Measurements from ENCODE around the gene RPP25L. TPM values are rescaled to one million over a fixed set of nuclear protein-coding genes. Genes with fewer than 3 reads are reported as not detected.

The RPP25L gene
- total RNA-seq, 1 experiment from 2014 or later, result 51.1 TPM

DNA sequence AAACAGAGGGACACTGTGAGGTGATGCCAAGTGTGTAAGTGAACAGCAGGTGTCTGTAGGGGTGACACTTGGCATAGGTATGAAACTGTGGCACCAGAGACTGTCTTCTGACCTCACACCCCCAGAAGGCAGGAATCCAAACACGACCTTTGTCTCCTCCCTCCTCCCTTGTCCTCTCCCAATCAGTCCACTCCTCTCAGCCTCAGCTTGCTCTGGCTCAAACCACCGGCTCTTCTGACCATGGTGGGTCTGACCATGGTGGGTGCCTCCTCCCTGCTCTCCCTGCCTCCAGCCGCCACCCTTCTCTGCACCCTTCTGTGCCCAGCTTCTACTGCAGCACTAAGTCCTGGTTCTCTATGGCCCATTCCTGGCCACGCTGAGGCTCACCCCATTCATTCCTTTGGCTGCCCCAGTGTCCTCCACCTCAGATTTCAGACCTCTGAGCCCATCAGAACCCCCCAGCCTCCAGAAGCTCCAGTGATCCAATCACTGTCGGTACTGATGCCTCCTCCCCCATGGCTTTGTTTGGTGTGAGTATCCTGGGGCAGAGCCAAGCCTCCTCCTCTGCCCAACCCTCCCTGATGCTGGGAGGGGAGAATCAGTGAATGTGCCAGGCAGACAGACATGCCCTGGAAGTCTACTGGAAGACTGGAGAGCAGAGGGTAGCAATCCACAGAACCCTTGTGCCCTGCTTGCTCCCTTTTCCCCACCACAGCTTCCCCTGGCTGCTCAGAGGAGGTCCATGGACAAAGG lies 18.7 kb upstream of the RPP25L start:
- H3K9me3 ChIP-seq (ENCODE audit: control insufficient read depth in 1 of 2, insufficient read depth in 1 of 2, low read depth in 1 of 2, low read length in 2 of 2), result no peaks in the 10 kb centered on the region
- H3K9ac ChIP-seq (ENCODE audit: low read length), result no peak overlapping the region
- RAD21 ChIA-PET (ENCODE audit: low non-redundant PET in 1 of 2, low total read pairs in 2 of 2, uncharacterized antibody in 2 of 2, unreplicated experiment in 2 of 2), result no interaction called here
- H3K4me3 ChIP-seq (replicated peaks in 1 of 2; ENCODE audit: low read depth in 1 of 2, low read length in 2 of 2), result no peak overlapping the region
- H2AFZ ChIP-seq (ENCODE audit: low read depth, low read length, poor library complexity, severe bottlenecking), result no peak overlapping the region
- DNase-seq (ENCODE audit: low read depth, low spot score), result no peak
- H3K27me3 ChIP-seq (ENCODE audit: insufficient read depth, low read length), result peaks cover 8% of the 10 kb centered on the region; the same call in 1 of the 2 replicates
- H3K36me3 ChIP-seq (ENCODE audit: control insufficient read depth in 1 of 2, insufficient read depth in 2 of 2, low read length in 2 of 2), result peaks cover 0 to 9% of the 10 kb centered on the region in 2 experiments; a peak in 2 of 4 replicates
- no peak for TF ChIP-seq SRF (IDR thresholded peaks at IDR 0.05; ENCODE audit: low read depth)
- no peak for TF ChIP-seq JUND (IDR thresholded peaks at IDR 0.05)
- no peak for TF ChIP-seq SP1 (IDR thresholded peaks at IDR 0.05; ENCODE audit: low read depth)
- no peak for TF ChIP-seq RAD21 (IDR thresholded peaks at IDR 0.05; ENCODE audit: low read depth)
- no peak for TF ChIP-seq EZH2 (IDR thresholded peaks at IDR 0.05)
- TF ChIP-seq, protein P1, sequence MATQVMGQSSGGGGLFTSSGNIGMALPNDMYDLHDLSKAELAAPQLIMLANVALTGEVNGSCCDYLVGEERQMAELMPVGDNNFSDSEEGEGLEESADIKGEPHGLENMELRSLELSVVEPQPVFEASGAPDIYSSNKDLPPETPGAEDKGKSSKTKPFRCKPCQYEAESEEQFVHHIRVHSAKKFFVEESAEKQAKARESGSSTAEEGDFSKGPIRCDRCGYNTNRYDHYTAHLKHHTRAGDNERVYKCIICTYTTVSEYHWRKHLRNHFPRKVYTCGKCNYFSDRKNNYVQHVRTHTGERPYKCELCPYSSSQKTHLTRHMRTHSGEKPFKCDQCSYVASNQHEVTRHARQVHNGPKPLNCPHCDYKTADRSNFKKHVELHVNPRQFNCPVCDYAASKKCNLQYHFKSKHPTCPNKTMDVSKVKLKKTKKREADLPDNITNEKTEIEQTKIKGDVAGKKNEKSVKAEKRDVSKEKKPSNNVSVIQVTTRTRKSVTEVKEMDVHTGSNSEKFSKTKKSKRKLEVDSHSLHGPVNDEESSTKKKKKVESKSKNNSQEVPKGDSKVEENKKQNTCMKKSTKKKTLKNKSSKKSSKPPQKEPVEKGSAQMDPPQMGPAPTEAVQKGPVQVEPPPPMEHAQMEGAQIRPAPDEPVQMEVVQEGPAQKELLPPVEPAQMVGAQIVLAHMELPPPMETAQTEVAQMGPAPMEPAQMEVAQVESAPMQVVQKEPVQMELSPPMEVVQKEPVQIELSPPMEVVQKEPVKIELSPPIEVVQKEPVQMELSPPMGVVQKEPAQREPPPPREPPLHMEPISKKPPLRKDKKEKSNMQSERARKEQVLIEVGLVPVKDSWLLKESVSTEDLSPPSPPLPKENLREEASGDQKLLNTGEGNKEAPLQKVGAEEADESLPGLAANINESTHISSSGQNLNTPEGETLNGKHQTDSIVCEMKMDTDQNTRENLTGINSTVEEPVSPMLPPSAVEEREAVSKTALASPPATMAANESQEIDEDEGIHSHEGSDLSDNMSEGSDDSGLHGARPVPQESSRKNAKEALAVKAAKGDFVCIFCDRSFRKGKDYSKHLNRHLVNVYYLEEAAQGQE (IDR thresholded peaks at IDR 0.05; ENCODE audit: low read depth), result no peak
- no peak for TF ChIP-seq TCF7L2 (IDR thresholded peaks at IDR 0.05; ENCODE audit: borderline replicate concordance, extremely low read depth, insufficient read depth, insufficient read length)
- TF ChIP-seq ELF1 (IDR thresholded peaks at IDR 0.05; ENCODE audit: borderline replicate concordance, low read depth), result no peak
- no peak for TF ChIP-seq YY1 (IDR thresholded peaks at IDR 0.05; ENCODE audit: extremely low read depth, insufficient replicate concordance, low read depth, low read length)
- TF ChIP-seq ZFX (IDR thresholded peaks at IDR 0.05), result no peak
- no peak for TF ChIP-seq EGR1 (IDR thresholded peaks at IDR 0.05; ENCODE audit: low read depth)
- TF ChIP-seq, protein P2, sequence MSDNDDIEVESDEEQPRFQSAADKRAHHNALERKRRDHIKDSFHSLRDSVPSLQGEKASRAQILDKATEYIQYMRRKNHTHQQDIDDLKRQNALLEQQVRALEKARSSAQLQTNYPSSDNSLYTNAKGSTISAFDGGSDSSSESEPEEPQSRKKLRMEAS (IDR thresholded peaks at IDR 0.05), result no peak
- no peak for TF ChIP-seq POLR2AphosphoS5 (IDR thresholded peaks at IDR 0.05; ENCODE audit: low read depth, low read length)
- TF ChIP-seq, protein P3, sequence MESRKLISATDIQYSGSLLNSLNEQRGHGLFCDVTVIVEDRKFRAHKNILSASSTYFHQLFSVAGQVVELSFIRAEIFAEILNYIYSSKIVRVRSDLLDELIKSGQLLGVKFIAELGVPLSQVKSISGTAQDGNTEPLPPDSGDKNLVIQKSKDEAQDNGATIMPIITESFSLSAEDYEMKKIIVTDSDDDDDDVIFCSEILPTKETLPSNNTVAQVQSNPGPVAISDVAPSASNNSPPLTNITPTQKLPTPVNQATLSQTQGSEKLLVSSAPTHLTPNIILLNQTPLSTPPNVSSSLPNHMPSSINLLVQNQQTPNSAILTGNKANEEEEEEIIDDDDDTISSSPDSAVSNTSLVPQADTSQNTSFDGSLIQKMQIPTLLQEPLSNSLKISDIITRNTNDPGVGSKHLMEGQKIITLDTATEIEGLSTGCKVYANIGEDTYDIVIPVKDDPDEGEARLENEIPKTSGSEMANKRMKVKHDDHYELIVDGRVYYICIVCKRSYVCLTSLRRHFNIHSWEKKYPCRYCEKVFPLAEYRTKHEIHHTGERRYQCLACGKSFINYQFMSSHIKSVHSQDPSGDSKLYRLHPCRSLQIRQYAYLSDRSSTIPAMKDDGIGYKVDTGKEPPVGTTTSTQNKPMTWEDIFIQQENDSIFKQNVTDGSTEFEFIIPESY (IDR thresholded peaks at IDR 0.05; ENCODE audit: extremely low read depth, insufficient replicate concordance, low read length), result no peak
- no peak for TF ChIP-seq EZH2phosphoT487 (IDR thresholded peaks at IDR 0.05; ENCODE audit: borderline replicate concordance)
- no peak for TF ChIP-seq POLR2A (IDR thresholded peaks at IDR 0.05; ENCODE audit: borderline replicate concordance, extremely low read depth, insufficient read depth, insufficient read length)
- TF ChIP-seq, protein P4, sequence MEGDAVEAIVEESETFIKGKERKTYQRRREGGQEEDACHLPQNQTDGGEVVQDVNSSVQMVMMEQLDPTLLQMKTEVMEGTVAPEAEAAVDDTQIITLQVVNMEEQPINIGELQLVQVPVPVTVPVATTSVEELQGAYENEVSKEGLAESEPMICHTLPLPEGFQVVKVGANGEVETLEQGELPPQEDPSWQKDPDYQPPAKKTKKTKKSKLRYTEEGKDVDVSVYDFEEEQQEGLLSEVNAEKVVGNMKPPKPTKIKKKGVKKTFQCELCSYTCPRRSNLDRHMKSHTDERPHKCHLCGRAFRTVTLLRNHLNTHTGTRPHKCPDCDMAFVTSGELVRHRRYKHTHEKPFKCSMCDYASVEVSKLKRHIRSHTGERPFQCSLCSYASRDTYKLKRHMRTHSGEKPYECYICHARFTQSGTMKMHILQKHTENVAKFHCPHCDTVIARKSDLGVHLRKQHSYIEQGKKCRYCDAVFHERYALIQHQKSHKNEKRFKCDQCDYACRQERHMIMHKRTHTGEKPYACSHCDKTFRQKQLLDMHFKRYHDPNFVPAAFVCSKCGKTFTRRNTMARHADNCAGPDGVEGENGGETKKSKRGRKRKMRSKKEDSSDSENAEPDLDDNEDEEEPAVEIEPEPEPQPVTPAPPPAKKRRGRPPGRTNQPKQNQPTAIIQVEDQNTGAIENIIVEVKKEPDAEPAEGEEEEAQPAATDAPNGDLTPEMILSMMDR (IDR thresholded peaks at IDR 0.05 in 2 of 3, conservative IDR thresholded peaks at IDR 0.05 in 1 of 3; ENCODE audit: borderline replicate concordance in 1 of 3, insufficient read depth in 1 of 3, low read depth in 2 of 3, low read length in 2 of 3), result no peak
- H3K79me2 ChIP-seq (ENCODE audit: insufficient read depth, low read length), result peaks cover 7% of the 10 kb centered on the region
- BruUV-seq (replicated peaks), result no TSS peak
- H3K4me2 ChIP-seq (ENCODE audit: low read length), result no peak overlapping the region
- no peaks in the 10 kb centered on the region for H4K20me1 ChIP-seq (ENCODE audit: insufficient read depth)
- H3K27ac ChIP-seq (ENCODE audit: low read depth, low read length), result no peak overlapping the region
- CTCF ChIA-PET, result interaction anchor here (1.9 kb wide), 1 partner anchor 10 kb away, joined by 4 read pairs; the partner anchor contains the start of gene DCTN3
- H3K9me2 ChIP-seq (ENCODE audit: insufficient read depth), result no peaks in the 10 kb centered on the region
- POLR2A ChIA-PET, result interaction anchor here (1.5 kb wide), 1 partner anchor 10 kb away, joined by 3 read pairs; the partner anchor contains the start of gene DCTN3
- H3K4me1 ChIP-seq (ENCODE audit: control insufficient read depth in 1 of 2, insufficient read depth in 2 of 2, low read length in 2 of 2), result peaks cover 8 to 38% of the 10 kb centered on the region in 2 experiments
- intact Hi-C loops (cut with micrococcal nuclease), result no loop called here
- no peak for ATAC-seq

Data from HCT116 (cell line).